ENCODE results near the gene SNAI1.
"Not testable (repeated sequence)": the region's sequence is repeated elsewhere in the genome, so short reads cannot be mapped to it uniquely, and the experiment has no call there.

SNAI1 gene

DNA sequence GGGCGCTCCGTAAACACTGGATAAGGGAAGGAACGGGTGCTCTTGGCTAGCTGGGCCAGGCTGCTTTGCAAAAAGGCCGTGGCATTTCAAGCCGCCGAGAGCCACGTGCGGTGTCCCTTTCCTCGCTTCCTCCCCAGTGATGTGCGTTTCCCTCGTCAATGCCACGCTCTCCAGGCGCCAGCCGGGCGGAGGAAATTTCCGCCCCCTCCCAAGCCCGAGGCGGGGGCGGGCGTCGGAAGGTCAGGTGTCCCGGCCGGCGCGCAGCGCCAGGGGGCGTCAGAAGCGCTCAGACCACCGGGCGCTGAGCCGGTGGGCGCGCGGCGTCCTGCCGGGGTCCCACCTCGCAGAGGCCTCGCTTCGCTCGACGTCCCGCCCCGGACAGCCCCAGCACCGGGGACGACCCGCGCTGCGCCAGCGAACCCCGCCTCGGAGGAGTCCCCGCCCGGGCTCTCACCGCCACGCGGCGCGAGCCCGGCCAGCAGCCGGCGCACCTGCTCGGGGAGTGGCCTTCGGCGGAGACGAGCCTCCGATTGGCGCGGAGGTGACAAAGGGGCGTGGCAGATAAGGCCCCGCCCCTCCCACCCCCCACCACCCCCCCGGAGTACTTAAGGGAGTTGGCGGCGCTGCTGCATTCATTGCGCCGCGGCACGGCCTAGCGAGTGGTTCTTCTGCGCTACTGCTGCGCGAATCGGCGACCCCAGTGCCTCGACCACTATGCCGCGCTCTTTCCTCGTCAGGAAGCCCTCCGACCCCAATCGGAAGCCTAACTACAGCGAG, at the start of gene SNAI1:
Gene SNAI1, plus strand, starts transcription at position 635 of the 777 bp plus-strand sequence. Its CDS starts 80 bp downstream, at position 715.
- DNase-seq: peak; percentile 93

GRCh38 chr20:49935746-49936152, 47.0 kb upstream of the SNAI1 start:
- no peak for DNase-seq

DNA sequence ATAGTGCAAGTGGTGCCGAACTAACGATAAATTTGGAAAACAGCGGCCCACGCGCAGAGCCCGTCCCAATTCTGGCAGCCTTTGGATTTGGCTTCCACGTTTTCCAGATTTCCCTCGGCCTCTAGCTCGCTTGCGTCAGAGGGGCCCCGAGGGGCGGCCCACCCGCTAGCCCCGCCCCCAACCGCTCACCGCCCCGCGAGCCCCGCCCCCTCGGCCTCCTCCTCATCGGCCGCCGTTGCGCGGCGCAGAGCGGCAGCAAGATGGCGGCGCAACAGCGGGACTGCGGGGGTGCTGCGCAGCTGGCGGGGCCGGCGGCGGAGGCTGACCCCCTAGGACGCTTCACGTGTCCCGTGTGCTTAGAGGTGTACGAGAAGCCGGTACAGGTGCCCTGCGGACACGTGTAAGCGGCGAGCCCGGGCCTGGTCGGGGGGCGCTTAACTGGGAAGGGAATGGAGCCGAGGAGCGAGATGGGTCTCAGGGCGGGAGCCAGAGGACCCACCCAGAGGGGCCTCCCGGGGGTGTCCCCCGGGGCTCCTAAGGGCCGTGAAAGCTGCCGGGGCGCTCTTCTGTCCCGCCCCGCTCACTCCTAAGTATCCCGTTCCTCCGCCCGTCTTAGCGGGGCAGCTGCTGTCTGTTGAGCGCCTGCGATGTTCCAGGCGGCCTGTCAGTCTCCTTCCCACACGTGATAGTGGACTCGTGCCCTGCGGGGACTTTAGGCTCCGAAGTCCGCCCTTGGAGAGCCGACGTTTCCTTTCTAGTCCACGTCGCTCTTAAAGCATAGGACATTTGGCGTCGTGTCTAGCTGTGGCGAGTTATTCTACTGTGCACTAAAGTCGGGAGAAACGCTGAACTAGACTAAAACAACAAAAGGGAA, 46.4 kb upstream of the SNAI1 start, which contains the start of gene RNF114:
Gene RNF114, plus strand, starts transcription at position 245 of the 874 bp plus-strand sequence. Its CDS starts 16 bp downstream, at position 261.
- DNase-seq: peak; percentile 97

- DNase-seq: no peak
Measured at GRCh38 chr20:49937027-49937929, 45.5 kb upstream of the SNAI1 start.

DNA sequence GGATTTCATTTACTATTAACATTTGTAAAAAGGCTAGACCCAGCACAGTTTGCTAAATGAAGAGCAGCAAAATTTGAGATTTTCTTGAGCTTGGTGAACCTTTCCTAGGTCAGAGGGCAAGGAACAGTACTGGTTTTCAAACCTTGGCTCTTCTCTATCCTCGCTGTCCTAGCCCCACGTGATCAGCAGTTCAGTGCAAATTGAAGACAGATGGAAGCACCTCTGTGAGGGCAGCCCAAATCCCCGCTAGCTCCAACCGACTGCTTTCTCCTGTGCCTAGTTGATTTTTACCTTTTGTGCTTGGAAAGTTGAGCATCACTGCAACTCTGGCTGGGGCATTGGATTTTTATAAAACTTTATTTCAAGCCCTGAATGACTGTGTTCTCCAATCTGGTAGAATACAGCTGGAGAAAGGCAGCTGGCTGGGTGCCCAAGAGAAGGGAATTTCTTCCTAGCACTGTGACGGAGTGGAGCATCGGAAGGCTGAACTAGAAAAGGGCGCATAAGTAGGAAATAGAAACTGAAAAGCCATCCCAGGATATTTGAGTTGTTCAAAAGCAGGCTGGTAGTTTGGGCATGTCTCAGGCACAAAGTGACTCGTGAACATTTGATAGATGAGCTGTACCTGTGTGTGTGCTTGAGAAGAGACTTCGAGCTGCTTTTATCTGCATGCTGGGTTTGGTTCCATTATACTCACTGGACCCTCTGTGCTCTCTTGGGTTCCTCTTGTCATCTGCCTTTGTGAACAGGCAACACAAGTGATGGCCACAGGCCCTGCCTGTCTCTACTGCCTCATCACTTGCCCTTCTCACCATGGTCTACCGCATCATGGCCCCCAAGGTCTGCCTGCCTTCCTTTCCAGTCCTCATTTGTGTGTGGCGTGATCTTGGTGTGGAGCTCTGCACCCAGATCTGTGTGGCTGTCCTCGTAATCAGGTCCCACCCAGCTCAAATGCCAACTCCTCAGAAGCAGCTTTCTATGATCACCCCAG, 44.3 kb upstream of the SNAI1 start:
- DNase-seq: peak; percentile 27

DNA sequence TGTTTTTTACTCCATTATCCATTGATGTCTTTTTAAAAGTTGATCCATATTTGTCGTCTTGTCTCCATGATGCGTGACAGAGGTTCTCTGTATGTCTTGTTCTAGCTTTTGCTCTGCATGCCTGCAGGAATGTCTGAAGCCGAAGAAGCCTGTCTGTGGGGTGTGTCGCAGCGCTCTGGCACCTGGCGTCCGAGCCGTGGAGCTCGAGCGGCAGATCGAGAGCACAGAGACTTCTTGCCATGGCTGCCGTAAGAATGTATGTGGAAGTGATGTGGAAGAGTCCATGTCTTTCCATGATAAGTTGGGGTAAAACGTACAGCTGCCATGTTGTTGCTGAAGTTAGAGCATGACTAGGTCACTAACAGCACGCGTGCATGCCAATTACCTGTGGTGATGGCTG, 41.3 kb upstream of the SNAI1 start:
- no peak for DNase-seq

DNA sequence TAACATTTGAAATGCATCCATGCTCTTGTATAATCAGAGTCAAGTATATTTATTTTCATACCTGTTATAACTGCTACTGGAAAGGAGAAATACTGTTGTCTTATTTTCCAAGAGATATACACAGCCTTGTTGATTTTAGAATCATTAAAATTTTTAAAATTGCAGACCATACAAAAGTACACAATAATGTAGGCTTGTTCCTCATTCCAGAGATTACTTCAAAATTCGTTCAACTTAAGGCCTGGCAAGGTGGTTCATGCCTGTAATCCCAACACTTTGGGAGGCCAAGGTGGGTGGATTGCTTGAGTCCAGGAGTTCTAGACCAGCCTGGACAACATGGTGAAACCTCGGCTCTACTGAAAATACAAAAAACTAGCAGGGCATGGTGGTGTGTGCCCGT, 40.5 kb upstream of the SNAI1 start:
- no peak for DNase-seq

- DNase-seq: no peak
Measured at GRCh38 chr20:49942942-49943341, 39.8 kb upstream of the SNAI1 start.

DNA sequence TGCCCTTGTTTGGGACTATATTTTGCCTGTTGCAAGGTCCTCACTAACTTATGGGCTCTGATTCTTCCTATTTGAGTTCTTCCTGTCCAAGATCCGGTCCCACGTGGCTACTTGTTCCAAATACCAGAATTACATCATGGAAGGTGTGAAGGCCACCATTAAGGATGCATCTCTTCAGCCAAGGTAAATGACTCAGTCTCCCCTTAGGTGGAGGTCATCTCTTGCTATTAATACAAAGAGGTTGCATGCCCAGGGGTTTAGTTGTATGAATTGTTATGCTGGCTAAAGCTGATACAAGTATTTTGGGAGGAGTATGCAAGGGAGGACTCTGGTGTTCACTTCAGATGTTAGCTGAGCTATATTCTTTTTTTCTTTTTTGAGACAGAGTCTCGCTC, 37.5 kb upstream of the SNAI1 start:
- DNase-seq: no peak

GRCh38 chr20:49945701-49946477, 36.9 kb upstream of the SNAI1 start:
- no peak for DNase-seq

DNA sequence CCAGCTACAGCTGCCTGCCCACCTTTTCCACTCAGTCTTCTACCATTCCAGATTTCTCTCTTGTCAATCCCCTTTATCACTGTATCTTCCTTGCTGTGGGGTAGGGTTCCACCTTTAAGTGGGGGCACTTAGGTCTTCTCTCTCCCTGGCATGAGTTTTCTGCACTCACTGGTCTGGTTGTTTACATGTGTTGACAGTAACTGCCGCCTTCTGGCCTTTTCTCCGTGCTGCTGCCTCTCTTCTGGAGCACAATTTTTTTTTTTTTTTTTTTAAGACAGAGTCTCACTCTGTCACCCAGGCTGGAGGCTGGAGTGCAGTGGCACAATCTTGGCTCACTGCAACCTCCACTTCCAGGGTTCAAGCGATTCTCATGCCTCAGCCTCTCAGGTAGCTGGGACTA, 34.6 kb upstream of the SNAI1 start:
- DNase-seq: no peak

DNA sequence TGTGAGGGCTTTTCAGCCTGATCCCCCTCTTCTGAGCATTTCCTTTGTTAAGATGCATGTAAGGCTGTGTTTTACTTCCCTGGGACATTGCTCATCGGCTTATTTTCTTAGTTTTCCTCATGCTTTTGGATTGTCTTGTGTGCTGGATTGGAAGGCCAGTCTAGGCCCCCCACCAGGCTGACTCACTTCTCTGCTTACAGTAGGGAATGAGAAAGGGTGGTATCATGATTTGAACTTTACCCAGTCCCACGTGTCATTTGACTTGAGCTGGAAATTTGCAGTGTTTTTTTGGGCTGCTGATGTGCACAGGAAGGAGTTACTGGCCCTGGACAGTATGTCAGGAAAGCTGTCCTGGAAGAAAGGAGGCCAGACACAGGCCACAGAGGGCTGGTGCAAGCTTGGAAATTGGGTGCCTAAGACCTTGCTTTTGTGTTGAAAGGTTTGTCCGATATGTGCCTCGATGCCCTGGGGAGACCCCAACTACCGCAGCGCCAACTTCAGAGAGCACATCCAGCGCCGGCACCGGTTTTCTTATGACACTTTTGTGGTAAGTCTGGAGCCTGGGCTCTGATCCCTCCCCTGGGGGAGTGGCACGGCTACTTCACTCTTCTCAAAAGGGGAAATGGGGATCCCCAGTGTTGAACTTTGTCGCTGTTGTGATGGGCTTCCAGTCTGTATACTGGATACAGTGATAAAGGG, 33.8 kb upstream of the SNAI1 start:
- DNase-seq: no peak

DNA sequence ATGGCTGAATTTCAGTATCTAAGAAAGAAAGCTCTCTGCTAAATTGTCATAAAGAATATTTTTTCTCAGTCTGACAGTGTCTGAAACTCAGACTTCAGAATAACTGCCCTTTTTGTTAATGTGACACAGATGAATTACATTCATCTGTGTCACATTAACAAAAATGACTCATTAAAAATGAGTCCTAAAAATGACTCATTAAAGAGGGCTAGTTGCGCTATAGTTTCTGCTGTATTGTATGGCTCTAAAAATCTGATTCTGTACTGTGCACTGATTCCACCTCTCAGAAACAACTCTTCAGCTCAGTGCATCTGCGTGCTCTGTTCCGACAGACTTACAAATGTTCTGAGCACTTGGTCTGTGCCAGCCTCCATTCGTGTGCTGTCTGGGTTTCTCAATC, 31.6 kb upstream of the SNAI1 start:
- DNase-seq: no peak

GRCh38 chr20:49955167-49955566, 27.6 kb upstream of the SNAI1 start:
- no peak for DNase-seq

DNA sequence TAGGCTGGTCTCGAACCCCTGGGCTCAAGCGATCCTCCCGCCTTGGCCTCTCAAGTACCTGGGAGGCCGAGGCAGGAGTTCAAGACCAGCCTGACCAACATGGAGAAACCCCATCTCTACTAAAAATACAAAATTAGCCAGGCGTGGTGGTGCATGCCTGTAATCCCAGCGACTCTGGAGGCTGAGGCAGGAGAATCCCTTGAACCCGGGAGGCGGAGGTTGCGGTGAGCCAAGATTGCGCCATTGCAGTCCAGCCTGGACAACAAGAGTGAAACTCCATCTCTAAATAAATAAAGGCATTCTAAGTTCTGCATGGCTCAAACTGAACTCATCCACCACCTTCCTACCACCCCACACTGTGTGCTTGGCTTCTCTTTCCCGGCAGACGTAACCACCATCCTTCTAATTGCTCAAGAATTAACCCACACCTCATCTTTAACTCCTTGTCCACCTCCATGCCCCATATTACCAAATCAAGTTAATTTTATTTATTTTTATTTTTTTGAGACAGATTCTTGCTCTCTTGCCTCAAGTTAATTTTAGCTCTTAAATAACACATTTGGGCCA, 26.9 kb upstream of the SNAI1 start:
- not testable (repeated sequence) for DNase-seq

GRCh38 chr20:49956689-49957088, 26.1 kb upstream of the SNAI1 start:
- no peak for DNase-seq

GRCh38 chr20:49957089-49957938, 25.5 kb upstream of the SNAI1 start:
- DNase-seq: not testable (repeated sequence)

DNA sequence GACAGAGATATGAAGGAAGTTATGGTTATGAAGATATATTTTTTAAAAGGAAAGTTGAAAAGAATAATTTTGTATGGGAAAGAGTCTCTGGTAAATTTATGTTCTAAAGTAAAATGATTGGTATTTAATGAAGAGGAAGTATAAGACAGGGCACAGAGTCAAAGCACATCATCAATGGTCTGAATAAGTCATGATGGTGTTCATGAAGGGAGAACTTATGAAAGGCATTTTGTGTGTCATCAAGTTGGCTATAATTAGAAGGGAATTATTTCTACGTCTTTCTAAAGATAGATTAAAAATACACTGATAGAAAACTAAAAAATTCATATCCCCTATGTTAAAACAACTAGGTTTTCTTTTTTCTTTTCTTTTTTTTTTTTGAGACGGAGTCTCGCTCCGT, 21.4 kb upstream of the SNAI1 start:
- no peak for DNase-seq

All from NCI-H2171 (cell line).